Activated T-helper 1 cell treated with anti-CD3 and anti-CD28 coated beads, Interleukin-12 subunit alpha, Interleukin-12 subunit beta, Interleukin-2, Interleukin-4 antibody, amounts not matched to agents 30 ng/mL and 10 ng/mL and 1 ng/mL, durations not matched to agents 14 hours and 24 hours and 36 hours (primary cell): ENCODE results near the gene PRR14L. TPM values are rescaled to one million over a fixed set of nuclear protein-coding genes. Genes with fewer than 3 reads are reported as not detected.
A peak's percentile ranks its signal among the peaks of the same experiment; 100 is the strongest.

Experiments used
- DNase-seq: peaks from one replicate; pipeline ENCODE4 v3.0.0; 2021; ENCODE audit warnings: low spot score
- H3K27ac Mint-ChIP-seq: one replicate; pipeline ENCODE4 v1.8.0; 2021; ENCODE audit warnings: mild to moderate bottlenecking, mixed read lengths
- H3K27me3 Mint-ChIP-seq: one replicate; pipeline ENCODE4 v1.8.0; 2022; ENCODE audit warnings: mild to moderate bottlenecking, moderate library complexity, mixed read lengths; ENCODE audit not compliant: insufficient read depth
- H3K36me3 Mint-ChIP-seq: one replicate; pipeline ENCODE4 v1.8.0; 2021; ENCODE audit warnings: low read depth, mixed read lengths
- H3K4me1 Mint-ChIP-seq: one replicate; pipeline ENCODE4 v1.8.0; 2021; ENCODE audit warnings: low read depth, mixed read lengths
- H3K4me3 Mint-ChIP-seq: one replicate; pipeline ENCODE4 v1.8.0; 2021; ENCODE audit warnings: mild to moderate bottlenecking, moderate library complexity, mixed read lengths
- H3K9me3 Mint-ChIP-seq: one replicate; pipeline ENCODE4 v1.8.0; 2021; ENCODE audit warnings: mixed read lengths
- intact Hi-C: fragments of 100-400 bp; cut with micrococcal nuclease; formaldehyde crosslinking; loops from one replicate; pipeline ENCODE4 v1.15.1; 2024
- total RNA-seq: library from RNA; stranded (reverse); gene quantifications from 2 replicates; pipeline ENCODE4 v1.2.3, GENCODE V29; 2022

The PRR14L gene
- total RNA-seq, 1 donor from 2014 or later = 69.6 TPM

DNA sequence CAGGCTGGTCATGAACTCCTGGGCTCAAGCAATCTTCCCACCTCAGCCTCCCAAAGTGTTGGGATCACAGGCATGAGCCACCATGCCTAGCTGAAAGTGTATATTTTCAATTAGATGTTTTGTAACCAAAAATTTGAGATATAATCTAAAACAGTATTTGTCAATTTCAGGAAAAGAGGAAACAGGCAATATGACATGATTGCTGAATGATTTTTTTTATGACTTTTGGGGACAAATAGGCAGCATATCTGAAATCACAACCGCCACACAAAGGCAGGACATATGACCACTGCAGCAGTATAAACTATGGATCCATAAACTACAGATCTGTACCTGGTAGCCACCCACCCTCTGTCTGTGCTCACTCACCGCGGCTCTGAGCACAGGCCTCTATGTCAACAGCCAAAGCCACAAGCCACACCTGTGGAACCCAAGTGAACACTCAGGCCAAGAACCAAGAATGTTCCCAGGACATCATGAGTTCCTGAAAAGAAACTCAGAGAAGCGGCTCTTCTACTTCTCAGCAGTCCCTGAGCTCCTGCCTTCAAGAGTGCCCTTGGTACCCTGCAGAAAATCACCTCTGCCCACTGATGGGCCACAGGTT lies 110.4 kb downstream of the PRR14L start:
- DNase-seq = no peak
- H3K27me3 Mint-ChIP-seq = no peaks in the 10 kb centered on the region
- H3K27ac Mint-ChIP-seq = no peak overlapping the region
- intact Hi-C loops = no loop called here
- H3K36me3 Mint-ChIP-seq = peaks cover 9% of the 10 kb centered on the region
- H3K4me1 Mint-ChIP-seq = peaks cover 37% of the 10 kb centered on the region
- H3K9me3 Mint-ChIP-seq = no peaks in the 10 kb centered on the region
- H3K4me3 Mint-ChIP-seq = no peak overlapping the region

- intact Hi-C loops = loop anchor here (1.0 kb wide), 1 partner anchor 8 kb away; no protein-coding TSS in a partner anchor
- H3K27ac Mint-ChIP-seq = peak overlapping the region; percentile 48
- peaks cover 47% of the 10 kb centered on the region for H3K4me1 Mint-ChIP-seq
- H3K27me3 Mint-ChIP-seq = no peaks in the 10 kb centered on the region
- peaks cover 10% of the 10 kb centered on the region for H3K36me3 Mint-ChIP-seq
- no peaks in the 10 kb centered on the region for H3K9me3 Mint-ChIP-seq
- DNase-seq = no peak
- no peak overlapping the region for H3K4me3 Mint-ChIP-seq
Measured at GRCh38 chr22:31637891-31638618, 111.9 kb downstream of the PRR14L start.

DNA sequence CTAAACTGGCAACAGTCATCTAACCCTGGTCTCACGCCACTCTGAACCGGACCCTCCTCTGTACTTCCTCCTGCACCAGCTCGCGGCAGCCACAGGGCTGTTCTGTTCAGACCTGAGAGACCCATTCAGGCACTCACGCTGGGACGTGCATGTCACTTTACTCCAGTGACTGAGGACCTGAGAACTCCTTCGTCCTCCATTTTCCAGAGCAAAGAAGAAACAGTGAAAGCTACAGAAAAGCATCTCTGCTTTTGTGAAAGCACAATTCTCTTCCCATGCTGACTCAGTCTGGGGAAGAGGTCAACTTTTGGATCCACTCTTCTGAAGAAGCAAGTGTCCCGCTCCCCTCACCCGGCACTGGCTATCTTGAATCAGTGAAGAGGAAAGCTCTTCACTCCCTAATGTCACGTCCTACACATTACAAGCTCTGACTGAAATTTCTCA lies 112.5 kb downstream of the PRR14L start:
- intact Hi-C loops = no loop called here
- Mint-ChIP-seq H3K4me3 (no peak overlapping the region), H3K36me3 (peaks cover 10% of the 10 kb centered on the region), H3K9me3 (no peaks in the 10 kb centered on the region), H3K4me1 (peaks cover 47% of the 10 kb centered on the region), H3K27me3 (no peaks in the 10 kb centered on the region), H3K27ac (no peak overlapping the region)
- DNase-seq = no peak

DNA sequence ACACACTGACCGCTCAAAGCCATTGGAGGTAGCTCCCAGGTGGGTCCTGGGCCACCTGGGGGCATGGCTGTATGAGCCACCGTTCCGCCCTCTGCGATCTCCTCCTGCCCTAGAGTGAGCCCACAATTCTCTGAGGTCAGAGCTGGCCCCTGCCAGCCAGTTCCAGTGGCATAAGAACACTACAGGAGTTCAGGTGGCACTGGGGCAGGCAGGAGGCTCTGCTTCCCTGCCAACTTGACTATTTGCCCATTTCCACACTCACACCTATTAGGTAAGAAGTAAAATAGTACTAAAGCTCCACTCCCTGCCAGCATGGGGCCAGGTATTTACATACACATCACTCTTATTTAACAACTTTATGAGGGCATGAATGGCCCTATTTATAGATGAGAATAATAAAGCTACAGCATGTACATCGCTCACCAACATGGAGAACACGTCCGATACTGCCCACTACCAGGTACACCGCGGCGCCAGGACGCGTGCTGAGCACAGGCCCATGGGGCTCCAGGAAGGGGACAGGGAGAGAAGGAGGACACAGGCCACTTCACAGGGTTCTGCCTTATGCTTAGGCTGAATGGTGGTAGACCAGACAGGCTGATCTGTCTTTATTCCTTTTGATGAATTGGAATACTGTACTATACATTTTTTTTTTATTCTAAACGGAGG lies 114.2 kb downstream of the PRR14L start:
- Mint-ChIP-seq H3K4me3 (no peak overlapping the region), H3K4me1 (peaks cover 55% of the 10 kb centered on the region), H3K36me3 (peaks cover 5% of the 10 kb centered on the region), H3K27me3 (no peaks in the 10 kb centered on the region), H3K9me3 (no peaks in the 10 kb centered on the region), H3K27ac (no peak overlapping the region)
- intact Hi-C loops = no loop called here
- no peak for DNase-seq

DNA sequence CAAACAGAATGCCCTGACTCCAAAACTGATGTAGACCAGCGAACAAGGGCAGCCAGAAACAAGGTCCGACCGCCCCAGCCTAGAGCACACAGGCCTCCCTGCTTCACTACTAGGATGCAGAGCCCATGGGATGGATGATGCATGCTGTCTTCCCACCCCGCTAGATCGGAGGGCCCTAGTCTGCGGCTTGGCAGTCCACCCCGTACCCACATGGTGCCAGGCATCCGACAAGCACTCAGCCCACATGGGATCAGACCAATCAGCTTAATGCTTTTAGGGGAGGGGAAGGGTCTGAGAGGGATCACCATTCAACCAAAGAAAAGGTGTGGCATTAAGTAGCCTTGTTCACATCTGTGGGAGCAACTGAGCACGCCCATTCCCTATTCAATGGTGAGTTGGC lies 118.5 kb downstream of the PRR14L start:
- Mint-ChIP-seq H3K4me1 (peaks cover 57% of the 10 kb centered on the region), H3K27me3 (no peaks in the 10 kb centered on the region), H3K36me3 (peaks cover 3% of the 10 kb centered on the region), H3K27ac (peak overlapping the region; percentile 86), H3K9me3 (no peaks in the 10 kb centered on the region), H3K4me3 (peak overlapping the region; percentile 79)
- intact Hi-C loops = loop anchor here (2.0 to 5.0 kb wide), 2 partner anchors 49 to 339 kb away; partner anchors contain the start of gene PIK3IP1
- no peak for DNase-seq

Other genes with a start within 250 kb of the PRR14L start
- 43.8 and 43.9 TPM in 2 replicates for gene PISD, start 87.9 kb downstream of the PRR14L start, total RNA-seq
- 39.9 and 42.6 TPM in 2 replicates for gene DEPDC5, start 3.9 kb upstream of the PRR14L start, total RNA-seq
- gene YWHAH, start 194.4 kb upstream of the PRR14L start, total RNA-seq = 128 and 139 TPM in 2 replicates